HG03354 (cell line): ENCODE measurements around the gene FGF7.
"Not testable (repeated sequence)": the region's sequence is repeated elsewhere in the genome, so short reads cannot be mapped to it uniquely, and the experiment has no call there.

Experiments
- ATAC-seq: cut with Tn5 transposase; IDR thresholded peaks from one replicate; pipeline ENCODE4 v1.9.1; 2021; ENCODE audit warnings: mild to moderate bottlenecking; ENCODE audit not compliant: unreplicated experiment, poor library complexity, severe bottlenecking

FGF7 gene

DNA sequence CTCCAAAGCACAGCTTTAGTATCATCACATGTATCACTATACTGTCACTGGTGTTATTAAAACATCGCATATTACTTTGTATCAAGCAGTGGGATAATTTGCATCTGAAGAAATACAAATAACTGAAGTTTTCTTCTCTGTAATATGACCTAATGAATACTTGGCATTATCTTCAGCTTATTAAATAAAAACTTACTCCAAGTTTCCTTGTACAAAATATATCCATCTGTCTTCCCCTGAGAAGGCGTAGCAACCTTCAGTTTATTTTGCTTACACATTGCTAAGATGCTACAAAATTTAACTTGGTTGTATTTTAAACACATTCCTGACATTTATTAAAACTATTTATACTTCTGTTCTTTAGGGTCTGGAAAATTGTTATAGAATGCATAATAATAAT lies 13.7 kb downstream of the FGF7 start:
- ATAC-seq = no peak

DNA sequence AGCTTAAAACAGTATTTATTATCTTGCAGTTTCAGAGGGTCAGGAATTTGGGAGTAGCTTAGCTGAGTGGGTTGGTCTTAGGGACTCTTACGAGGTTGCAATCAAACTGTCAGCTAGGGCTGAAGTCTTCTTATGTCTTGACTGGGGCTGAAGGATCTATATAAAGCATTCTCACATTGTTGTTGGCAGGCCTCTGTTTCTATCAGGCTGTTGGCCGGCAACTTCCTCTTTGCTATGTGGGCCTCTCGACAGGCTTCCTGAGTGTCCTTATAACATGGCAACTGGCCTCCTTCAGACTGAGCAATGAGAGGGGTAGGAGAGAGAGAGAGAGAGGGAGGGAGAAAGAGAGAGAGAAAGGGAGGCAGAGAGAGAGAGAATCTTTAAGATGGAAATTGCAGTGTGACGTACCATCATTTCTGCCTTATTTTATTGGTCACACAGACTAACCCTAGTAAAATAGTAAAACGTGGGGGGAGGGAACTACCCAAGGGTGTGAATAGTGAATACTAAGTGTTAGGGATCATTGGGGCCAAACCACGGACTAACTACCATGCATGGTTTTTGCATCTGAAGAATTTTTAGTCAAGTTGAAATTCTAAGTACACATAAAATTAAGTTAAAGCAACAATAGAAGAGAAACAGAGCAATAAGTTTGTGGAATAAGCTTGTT lies 16.1 kb downstream of the FGF7 start:
- ATAC-seq = peak; percentile 75

DNA sequence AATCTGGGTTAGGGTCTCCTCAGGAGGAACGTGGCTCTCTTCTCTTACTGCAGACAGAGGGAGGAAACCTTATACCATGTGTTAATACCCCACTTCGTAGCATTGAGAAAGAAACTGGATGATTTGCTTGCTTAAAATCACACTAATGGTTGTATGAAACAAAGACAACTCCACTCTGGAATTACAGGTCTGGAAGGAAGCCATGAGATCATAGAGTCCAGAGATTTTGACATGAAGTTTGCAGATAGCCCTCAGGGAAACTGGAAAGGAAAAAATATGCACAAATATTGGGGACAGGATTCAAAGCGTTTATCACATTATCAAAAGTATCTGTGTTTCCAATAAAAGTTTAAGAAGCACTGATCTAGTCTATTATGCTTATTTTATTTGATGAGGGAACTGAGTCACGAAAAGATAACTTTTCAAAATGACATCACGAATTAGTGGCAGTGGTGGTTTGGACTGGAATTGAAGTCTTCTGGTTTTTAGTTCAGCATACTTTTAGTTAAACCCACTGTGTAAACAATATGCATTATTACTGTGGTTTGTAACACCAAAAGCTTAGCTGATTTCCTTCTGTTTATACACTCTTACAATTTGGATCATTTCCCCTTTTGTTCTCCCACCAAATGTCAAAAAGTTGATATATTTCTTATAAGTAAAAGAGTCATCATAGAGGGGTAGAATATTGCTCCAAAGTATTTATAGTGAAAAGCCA lies 16.8 kb downstream of the FGF7 start:
- ATAC-seq = no peak

DNA sequence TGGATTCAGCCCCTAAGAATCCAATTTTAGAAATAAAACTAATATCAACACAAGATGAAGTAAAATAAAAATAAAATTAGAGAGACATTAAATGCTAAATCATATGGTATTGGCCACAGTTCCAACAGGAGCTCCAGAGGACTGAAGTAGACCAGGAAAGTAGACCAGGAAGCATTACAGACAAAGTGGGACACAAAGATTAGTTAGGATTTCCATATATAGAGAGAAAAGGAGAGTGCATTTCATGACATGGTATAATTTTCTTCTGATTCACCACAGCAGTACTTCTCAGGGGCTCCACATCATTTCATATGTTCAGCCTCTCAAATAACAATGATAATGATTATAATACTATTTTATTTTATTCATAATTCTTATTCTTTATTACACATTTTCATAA lies 18.3 kb downstream of the FGF7 start:
- no peak for ATAC-seq

DNA sequence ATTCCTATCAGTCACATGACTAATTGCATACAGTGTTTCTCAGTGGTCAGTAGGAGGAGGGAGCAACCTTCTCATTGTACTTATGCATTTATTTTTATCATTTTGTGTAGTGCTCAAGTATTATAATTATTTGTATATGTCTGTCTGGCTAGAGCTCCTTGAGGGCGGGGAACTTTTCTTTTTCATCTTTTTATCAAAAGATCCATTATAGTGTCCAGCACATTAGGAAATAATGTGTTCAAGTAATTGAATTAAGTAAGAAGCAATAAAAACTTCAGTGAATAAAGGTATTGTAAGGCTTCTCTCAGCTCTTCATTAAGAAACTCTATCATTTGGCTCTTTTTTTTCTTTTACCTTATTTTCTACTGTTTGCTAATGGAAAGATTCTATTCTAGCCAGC lies 18.8 kb downstream of the FGF7 start:
- no peak for ATAC-seq

DNA sequence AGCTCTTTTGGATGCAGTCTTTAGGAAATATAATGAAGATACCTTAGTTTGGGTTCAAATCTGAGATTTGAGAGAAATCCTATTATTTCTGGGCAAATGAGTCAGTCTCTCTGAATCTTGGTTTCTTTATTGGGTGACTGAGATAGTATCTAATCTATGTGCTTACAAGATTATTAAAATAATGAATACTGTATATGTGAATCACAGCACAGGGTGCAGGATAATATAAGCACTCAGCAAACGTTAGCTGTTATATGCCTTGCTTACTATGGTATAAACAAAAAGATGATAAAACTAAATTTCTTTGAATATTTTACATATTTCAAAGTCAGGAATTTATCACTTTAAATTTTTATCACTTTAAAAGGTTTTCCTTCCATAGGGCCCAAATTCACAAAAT lies 29.6 kb downstream of the FGF7 start:
- ATAC-seq = no peak

DNA sequence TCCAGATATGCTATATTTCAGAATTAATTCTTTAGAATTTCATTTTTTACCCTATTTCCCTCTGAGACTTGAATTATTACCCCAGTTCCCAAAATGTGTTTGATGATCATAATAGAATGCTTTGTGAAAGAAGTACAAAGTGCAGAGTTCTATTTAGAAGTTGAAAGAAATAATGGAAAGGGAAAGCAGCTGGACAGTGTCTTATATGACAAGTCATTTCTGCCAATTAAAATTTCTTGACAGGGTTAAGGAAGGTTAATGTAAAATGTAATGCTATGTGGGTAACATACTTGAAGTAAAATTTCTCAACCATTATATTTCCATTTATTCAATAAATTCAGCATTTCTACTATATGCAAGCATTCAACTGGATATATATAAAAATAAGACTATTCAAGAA lies 33.1 kb downstream of the FGF7 start:
- ATAC-seq = no peak

DNA sequence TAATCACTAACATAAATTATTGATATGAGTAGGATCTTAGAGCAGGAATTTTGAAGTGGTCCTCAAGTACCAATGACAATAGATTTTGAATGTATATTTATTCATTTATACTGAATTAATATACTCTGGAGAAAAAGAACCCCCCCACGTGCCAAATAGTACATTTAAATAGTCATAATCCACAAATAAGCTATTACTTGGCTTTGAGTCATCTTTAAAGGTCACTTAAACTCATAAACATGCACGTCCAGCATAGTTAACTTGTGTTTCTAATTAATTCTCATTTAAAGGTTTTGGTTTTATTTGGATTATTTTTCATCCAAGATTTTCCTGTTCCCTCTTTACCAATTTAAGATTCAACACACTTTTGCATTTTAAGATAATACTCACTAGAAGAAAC lies 35.1 kb downstream of the FGF7 start:
- no peak for ATAC-seq

DNA sequence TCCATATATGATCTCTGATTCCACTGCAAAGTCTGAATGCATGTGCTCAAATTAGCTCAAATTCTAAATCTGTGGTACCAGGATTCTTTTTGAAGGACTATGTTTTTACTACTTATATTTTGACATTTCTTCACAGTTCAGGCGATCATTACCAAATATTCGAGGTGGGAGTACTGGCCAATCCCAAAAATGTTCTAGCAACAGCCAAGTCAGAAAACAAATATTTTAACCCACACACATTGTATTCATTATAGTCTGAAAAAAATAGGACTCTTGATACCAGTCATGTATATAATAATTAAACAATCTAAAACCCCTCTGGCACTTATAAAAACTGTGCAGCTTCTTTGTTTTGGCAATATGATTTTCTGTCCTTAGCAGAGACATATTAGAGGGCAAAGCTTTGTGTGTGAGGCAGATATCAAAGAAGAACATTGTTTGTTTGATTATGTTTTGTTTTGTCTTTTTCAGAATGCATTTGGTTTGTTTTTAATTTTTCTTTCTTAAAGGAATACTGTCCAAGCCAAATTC lies 37.4 kb downstream of the FGF7 start:
- no peak for ATAC-seq

DNA sequence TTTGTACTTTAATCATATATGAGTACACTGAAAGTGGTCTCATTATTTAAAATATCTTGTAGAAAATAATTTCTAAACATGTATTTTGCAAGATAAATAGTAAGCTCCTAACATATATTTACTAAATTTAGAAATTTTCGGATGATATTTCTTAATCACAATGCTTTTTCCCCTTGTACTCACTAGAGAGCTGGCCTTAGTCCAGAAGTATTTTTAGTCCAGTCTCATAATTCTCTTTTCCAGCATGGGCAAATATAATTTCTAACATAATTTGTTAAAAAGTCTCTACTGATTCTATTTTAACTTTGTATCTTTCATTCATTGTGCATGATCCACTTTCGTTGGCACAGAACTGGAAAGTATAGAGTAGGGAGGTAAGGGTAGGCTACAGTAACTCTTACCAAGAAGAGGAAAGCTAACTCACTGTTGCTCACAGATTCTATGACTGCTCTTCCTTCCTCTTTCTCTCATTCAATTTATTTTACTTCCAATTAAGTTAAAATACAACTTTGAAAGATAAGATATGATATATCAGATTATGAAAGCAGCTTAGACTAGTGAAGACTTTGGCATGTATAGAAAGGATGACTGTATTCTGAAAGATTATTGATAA lies 39.3 kb downstream of the FGF7 start:
- no peak for ATAC-seq

DNA sequence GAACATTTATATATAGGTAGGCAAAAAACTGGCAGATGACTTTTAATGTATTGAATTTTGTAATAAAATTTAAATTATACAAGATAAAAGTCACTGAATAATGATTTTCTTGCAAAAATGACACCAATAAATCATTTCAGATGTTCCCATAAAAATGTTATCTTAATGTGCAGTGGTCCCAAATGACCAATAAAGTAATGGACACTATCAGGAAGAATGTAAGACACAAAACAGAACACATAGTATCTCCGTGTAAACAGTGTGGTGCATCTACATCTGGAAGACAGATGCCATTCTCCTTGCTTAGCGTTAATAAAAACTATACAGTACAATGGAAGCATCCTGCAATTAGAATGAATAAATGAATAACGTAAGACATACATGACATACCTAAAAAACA lies 41.5 kb downstream of the FGF7 start:
- ATAC-seq = no peak

DNA sequence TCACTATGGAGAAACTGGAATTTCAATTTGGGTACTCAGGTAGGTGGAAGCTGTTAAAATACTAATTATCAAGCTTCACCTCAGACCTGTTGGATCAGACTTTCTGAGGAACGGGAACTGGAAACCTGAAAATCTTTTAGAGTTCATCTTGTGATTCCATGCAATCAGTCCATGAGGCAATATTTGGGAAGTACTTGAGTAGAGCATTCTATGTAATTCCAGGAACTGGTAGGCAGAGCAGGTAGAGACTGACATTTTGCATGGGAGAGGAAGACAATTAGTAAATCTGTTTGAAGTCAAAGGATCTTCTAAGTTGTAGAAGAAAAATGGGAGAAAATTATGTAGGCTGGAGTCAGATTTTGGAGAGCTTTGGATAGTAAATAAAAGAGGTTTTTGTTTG lies 43.1 kb downstream of the FGF7 start:
- ATAC-seq = no peak

DNA sequence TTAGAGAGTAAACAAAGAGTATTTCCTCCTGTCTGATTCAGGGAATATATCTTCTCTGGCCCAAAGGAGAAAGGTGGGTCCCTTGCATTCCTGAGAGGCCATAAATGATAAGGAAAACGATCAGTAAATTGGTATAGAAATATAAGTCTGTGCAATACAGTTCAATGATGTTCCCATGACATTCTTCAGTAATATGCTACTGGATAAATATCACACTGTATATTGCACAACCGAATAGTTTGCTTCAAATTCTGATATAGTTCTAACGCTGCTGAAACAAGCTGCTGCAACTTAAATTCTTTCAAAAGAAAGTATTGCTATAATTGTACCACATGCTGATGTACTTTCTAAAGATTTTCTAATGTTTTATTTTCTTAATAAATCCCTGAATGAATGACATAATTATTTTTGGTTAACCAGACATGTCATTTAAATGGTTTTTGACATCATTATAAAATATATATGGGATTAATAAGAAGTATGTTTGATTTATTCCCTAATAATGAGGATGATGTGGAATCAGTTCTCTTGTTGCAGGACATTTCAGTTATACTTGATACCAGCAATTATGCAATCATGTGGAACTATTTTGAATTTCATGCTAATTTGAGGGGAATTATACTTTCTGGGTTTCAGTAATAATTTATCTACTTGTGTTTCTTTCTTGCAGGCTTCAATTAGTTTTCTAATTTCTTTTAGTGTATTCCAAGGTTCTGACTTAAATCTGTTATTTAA lies 44.9 kb downstream of the FGF7 start:
- ATAC-seq = no peak

DNA sequence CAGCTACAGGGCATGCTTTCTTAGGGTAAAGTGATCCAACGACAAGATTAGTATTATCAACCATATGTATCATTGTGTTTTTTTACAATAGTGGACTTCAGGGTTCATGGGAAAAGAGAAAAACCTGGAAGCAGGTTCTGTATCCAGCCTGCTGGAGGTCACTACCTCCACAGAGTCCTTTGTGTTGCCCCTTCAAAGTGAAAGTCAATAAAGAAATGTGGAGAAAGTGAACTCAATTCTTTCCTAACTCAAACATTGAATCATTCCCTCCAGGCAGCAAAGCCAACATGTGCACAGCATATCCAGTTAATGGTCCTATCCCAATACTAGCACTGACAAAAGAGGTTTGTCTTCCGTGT lies 45.4 kb downstream of the FGF7 start:
- ATAC-seq = no peak

DNA sequence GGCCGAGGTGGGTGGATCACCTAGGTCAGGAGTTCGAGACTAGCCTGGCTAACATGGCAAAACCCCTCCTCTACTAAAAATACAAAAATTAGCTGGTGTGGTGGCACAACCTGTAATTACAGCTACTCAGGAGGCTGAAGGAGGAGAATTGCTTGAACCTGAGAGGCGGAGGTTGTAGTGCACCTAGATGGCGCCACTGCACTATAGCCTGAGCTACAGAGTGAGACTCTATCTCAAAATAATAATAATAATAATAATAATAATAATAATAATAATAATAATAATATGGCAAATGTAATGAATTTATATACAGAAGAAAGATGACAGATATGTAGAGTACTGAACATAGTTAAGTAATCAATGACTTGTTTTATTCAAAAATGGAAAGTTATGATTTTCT lies 48.2 kb downstream of the FGF7 start:
- peak; percentile 22 for ATAC-seq

DNA sequence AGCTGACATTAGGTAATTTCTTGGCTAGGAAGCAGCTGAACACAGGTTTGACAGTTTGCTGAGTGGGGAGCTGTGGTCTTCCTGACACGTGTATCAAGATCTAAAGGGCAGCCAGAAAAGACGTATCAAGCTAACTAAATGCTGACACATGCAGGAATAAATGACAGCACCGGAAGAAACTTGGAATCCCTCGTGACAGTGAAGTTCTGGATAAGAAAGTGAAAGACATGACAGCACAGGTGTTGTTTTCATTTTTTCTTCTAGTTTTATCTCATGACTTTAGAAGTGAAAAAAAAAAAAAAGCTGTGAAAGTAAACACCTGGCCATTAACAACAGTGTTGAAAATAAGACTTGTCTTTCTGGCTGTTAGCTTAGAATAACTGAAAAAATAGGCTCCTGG lies 48.7 kb downstream of the FGF7 start:
- ATAC-seq = peak; percentile 56

DNA sequence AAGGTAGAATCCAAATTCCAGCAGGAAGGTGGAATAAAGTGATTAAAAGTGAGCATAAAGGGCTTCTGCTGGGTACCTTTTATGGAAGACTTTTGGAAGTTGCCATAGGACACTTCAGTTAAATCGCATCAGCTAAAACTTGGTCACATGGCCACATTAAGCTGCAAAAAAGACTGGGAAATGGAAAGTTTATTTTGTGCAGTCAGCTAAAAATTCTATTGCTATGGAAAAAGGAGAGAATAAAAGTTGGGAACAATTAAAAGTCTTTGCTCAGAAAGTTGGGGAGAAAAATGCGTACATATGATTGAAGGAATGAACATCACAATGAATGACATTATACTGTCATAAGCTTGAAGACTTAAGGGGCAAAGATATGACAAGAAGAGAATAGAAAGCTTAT lies 49.3 kb downstream of the FGF7 start:
- no peak for ATAC-seq

DNA sequence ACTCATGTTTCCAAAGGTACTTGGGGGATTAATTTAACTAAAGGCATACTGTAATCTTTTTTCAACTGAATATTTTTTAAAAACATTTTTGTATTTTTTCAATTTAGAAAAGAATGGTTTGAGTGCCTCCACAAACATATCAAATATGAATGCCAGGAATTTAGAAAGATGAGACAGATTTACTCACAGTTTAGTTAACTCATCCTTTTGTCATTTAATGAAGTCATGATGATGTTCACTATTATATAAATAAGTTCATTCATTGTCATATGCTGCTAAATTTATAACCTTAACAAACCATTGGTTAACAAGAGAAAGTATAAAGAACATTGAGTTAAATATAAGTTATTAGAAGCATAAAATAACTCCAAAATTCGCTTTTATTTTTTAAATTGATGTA lies 50.0 kb downstream of the FGF7 start:
- no peak for ATAC-seq

DNA sequence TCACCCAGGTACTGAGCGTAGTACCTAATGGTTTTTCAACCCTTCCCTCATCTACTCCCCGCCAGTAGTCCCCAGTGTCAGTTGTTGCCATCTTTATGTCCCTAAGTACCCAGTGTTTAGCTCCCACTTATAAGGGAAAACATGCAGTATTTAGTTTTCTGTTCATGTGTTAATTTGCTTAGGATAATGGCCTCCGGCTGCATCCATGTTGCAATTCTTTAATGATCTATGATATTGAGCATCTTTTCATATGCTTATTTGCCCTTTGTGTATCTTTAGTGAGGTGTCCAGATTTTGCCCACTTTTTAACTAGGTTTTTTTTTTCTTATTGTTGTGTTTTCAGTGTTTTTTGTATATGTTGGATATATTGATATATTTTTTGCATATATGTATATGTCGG lies 55.0 kb downstream of the FGF7 start:
- ATAC-seq = not testable (repeated sequence)

DNA sequence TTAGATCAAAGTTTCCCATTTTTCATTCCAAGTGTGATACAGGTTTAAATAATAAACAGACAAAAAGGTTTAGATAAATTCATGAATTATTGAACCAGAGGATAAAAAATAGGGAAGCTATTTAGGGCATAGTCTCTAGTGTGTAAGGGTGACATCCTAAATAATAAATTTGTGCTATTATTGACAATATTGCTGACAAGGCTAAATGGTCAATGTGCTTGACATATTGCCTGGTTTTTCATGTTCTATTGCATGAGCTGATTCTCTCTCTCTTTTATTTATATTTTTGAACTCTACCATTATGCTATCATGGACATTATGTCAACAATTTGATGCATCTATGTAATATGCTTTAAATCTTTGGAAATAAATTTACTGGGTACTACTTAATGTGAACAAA lies 55.9 kb downstream of the FGF7 start:
- not testable (repeated sequence) for ATAC-seq
